Activated CD4-positive, alpha-beta T cell treated with anti-CD3 and anti-CD28 coated beads, Interleukin-2, amount 50 U/mL, for 24 hours (primary cell): Measurements from ENCODE around the gene PNMA6A.
"Not testable (repeated sequence)": the region's sequence is repeated elsewhere in the genome, so short reads cannot be mapped to it uniquely, and the experiment has no call there.

ENCODE experiments used
- DNase-seq, 2 donors: peaks; one replicate each; pipeline ENCODE4 v3.0.0-alpha.2; 2020; ENCODE audit warnings: low read depth in 1 of 2, low spot score in 1 of 2

PNMA6A gene

DNA sequence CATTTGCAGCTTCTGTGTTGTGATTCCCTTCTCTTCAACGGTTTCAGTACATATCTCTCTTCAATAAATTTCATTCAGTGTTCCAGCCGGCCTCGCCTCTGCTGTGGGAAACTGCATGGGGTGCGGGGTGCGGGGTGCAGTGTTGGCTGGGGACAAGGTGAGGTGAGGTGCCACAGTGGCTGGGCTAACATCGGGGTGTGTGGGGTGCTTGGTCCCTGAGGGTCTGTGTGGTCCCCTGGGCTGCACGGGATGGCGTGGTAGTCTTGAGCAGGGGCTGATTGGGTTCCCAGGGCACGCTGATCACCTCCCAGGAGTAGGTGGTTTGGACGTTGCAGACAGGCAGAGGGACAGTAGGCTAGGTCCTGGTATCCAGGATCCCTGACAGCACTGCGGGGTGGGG, 2.7 kb downstream of the PNMA6A start:
- no peak for DNase-seq

DNA sequence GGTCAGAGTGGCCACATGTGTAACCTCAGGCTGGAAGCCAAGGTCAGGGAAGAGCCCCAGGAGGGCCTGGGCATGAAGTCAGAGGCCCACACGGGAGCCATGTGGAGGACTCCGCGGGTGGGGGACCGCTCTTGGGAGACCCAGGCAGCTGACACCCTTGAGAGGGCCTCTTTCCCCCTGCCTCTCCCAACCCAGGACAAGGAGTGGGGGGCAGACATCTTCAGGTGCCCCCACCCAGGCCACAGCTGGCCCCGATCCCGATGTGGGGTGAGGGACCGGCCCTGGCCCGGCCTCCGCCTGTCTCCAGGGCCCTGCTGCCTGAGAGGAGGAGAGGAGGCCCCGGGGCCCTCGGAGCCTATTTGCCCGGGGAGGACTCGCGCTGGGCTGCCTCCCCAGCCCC, 3.1 kb downstream of the PNMA6A start:
- DNase-seq: no peak

DNA sequence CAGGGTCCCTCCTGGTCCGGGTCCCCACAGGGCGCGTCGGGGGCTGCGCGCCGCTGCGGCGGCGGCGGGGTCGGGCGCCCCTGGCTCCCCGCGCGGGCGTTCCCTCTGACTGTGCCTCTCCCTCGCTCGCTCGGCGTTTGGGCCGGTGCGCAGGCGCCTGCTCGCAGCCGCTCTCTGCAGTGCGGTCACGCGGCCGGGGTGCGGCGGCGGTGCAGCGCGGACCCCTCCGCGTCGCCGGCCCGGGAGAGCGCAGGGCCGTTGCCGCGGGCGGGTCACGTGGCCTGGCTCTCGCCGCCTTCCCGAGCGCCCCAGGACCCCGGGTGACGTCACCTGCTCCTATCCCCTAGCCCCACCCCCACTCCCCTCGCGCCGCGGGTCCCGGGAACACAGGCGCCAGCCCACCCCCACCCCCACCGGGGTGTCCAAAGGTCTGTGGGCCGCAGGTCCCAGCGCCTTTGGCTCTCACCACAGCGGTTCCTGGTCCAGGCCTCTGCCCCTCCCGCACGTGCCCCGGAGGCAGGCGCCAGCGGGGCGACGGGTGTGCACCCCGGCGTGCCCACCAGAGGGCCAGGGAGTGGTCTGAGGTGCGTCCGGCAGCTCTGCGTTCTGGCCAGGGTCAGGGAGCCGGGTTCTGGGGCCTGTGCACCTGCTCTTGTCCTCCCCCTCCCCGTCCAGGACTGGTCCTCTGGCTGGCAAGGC, 5.3 kb downstream of the PNMA6A start:
- DNase-seq: not testable (repeated sequence)

DNA sequence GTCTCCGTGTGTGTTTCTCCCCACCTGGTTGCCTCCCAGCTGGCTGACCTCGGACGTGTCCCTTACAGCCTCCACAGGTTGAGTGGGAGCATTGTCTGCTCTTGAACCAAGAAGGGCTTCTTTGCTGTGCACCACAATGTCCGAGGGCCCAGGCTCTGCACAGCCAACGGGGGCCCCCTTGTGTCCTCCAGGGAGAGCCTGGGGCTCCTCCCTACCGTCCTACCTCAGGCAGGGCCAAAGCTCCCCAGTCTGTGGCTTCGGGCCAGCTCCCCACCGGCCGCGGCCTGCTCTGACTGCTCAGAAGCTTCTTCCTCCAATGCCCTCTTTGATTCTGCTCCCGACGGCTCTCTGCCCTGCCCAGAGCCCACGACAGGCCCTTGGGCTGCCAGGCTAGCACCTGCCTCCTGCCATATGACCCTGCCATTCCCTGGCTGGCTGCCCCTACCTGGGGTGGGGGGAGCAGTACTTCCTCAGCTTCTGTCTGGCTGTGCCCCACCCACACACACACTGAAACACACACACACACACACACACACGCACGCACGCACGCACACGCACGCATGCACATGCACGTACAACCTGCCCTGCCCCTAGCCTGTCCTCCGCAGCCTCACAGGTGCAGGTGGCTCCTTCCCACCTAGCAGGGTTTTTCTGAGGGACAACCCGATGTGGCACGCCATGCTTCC, 11.1 kb downstream of the PNMA6A start:
- DNase-seq: not testable (repeated sequence)

DNA sequence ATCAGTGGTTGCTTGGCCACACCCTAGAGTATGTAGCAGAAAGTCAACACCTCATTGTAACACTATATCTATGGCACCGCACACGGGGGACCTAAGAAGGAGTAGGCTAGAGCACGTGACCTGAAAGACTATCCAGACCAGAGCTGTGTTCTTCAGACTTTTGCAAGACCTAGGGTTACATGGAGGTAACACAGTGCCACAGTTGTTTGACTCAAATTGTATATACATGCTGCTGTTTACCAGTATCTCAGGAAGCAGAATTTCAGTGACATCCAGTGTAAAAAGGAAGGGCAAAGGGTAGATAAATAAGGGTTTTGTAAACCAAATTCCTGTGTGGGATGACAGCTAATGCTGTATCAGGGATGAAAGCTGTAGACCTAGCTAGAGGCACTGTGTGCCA, 30.2 kb downstream of the PNMA6A start:
- DNase-seq: no peak

DNA sequence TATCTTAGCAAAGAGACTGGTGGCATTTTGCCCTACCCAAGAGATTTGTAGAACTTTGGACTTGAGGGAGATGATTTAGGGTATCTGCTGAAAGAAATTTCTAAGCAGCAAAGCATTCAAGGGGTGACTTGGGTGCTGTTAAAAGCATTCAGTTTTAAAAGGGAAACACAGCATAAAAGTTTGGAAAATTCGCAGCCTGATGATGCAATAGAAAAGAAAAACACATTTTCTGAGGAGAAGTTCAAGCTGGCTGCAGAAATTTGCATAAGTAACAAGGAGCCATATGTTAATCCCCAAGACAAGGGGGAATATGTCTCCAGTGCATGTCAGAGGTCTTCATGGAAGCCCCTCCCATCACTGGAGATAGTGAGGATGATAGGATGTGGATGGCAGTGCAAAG, 32.7 kb downstream of the PNMA6A start:
- not testable (repeated sequence) for DNase-seq

DNA sequence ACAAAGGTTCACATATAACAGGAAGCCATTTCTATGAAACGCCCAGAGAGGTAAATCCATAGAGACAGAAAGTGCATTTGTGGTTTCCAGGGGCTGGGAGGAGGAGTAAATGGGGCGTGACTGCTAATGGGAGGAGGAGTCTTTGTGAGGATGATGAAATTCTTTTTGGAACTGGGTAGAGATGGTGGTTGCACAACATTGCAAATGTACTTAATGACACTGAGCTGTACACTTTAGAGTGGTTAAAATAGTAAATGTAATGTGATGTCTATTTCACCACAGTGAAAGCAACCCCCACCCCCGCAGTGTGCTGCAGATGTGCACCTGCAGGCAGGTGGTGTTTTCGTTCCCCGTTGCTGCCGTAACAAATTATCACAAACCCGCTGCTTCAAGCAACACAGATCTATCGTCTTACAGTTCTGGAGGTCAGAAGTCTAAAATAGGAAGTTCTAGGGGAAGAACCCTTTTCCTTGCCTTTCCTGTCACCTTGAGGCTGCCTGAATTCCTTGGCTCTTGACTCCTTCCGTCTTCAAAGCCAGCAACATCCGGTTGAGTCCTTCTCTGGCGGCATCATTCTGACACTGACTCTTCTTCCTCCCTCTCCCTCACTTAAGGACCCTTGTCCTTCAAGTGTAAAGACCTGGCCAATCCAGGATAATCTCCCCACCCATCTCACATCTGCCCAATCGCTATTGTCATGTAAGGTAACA, 34.0 kb downstream of the PNMA6A start:
- not testable (repeated sequence) for DNase-seq

DNA sequence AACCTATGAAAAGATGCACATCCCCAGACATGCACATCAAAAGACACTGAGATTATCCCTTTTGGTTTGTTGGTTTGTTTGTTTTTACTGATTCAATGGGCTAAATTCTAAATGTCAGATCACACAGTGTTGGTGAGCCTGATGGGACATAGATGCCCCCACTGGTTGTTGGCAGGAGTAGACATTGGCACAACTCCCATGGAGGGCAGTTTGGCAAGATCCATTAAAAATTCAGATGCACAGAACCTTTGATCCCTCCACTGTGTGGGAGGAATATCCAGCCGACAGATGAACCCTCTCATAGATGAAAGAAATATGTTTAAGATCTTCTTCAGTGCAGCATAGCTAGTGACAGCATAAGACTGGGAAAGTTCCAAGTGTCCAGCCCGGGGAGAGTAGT, 38.5 kb downstream of the PNMA6A start:
- DNase-seq: not testable (repeated sequence)

DNA sequence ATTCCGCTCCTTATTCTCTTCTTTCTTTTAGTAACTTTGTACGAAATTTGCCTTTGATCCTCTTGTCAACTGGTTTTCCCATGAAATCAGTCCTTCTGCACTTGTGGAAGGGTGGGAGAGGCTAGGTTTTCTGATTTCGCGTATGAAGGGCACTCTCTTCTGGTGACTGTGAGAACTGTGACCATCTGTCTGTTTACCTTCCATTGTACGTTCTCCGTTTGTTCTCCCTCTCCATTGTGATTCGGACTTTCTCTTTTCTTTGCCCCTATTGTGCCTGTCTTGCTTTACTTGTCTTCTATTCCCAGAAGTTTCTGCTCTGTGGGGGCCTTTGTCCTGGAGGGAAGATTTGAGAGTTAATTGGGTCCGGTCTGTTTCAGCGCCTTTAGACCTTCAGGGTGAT, 41.6 kb downstream of the PNMA6A start:
- DNase-seq: not testable (repeated sequence)

DNA sequence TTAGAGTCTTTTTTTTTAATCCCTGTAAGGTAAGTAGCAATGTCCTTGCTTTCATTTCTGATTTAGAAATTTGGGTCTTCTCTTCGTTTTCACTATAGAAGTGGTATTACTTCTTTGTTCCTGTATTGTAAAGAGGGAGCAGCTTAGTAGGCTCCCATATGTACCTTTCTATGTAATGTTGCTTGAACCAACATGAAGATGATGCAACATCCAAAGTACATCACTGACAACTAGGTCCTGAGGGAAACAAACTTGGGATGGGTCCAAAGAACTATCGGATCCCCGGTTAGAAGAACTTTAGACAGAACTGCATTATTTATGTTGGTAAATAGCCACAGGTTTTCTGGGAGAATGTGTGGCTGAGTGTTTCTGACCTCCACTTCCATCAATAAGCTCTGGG, 45.5 kb downstream of the PNMA6A start:
- not testable (repeated sequence) for DNase-seq

DNA sequence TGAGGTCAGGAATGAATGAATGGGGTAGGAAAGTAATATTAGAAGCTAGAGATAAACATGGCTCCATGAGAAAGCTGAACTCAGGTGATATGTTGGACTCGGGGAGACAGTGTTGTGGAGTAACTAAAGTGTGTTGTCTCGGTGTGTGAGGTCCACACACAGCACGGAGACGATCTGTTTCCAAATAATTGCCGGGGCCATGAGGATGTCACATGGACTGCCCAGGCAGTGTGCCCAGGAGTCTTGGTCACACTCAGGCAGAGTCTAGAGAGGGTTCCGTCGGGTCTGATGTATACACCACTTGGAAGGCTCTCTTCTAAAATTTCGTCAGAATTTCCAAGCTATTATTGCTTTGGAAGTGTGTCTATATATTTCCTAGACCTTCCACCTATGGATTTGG, 48.0 kb downstream of the PNMA6A start:
- DNase-seq: not testable (repeated sequence)

DNA sequence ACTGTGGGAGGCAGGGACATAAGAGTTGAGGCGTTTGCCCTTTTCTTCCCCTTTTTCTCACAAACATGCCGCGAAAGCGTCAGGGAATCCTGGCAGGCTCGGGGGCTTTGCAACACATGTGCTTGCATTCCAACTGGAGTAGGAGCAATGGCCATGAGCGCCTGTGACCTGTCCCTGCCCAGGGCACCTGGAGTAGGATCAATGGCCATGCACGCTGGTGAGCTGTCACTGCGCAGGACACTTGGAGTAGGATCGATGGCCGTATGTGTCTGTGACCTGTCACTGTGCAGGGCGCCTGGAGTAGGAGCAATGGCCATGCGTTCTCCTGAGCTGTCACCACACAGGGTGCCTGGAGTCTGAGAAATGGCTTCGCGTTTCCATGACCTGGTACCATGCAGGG, 51.2 kb downstream of the PNMA6A start:
- not testable (repeated sequence) for DNase-seq
